Hepatocyte (in vitro differentiated cells): ENCODE measurements around the gene MORN3.

ENCODE experiments used
- EZH2 ChIP-seq: fragments of 200-600 bp; sonication (generic); IDR thresholded peaks from 2 replicates; pipeline ENCODE4 v1.6.1; 2016; ENCODE audit warnings: antibody characterized with exemption, mild to moderate bottlenecking, borderline replicate concordance
- TF ChIP-seq, protein P1 (sequence below): fragments of 200-600 bp; sonication (generic); IDR thresholded peaks from 2 replicates; pipeline ENCODE4 v1.5.1; 2016; ENCODE audit warnings: antibody characterized with exemption, mild to moderate bottlenecking; ENCODE audit not compliant: poor library complexity

DNA sequence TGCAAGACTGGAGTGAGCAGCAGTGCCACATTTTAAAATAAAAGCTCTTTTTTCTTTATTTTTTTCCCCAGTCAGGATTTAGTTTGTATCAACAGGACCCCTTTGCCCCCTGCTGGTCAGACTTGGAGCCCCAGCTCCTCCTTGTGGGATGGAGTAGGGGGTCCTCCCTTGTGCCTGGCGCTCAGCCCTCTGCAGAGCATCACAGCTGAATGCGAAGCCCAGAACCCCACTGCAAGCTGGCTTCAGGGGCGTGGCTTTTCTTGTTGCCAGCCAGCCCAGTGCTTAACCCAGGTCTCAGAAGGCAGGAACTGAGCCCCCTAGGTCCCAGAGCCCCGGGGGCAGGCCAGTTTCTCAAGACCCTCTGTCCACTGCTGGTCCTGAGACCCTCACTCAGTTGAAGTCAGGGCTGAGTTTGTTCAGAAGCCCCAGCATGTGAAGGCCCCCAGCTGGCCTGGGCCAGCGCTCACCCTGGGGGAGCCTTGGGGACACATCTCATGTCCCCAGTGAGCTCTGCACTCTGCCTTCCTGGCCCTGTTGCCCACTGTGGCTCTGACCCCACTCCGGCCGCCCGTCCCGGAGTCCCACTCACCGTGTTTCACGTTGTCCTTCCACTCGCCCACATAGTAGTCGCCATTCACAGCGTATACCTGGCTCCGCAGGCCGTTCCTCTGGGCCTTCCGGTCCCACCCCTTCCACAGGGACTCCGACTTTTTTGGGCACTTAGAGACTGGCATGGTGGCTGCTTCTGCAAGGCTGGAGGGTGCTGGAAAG lies 519 bp downstream of the MORN3 start:
- TF ChIP-seq, protein P1, sequence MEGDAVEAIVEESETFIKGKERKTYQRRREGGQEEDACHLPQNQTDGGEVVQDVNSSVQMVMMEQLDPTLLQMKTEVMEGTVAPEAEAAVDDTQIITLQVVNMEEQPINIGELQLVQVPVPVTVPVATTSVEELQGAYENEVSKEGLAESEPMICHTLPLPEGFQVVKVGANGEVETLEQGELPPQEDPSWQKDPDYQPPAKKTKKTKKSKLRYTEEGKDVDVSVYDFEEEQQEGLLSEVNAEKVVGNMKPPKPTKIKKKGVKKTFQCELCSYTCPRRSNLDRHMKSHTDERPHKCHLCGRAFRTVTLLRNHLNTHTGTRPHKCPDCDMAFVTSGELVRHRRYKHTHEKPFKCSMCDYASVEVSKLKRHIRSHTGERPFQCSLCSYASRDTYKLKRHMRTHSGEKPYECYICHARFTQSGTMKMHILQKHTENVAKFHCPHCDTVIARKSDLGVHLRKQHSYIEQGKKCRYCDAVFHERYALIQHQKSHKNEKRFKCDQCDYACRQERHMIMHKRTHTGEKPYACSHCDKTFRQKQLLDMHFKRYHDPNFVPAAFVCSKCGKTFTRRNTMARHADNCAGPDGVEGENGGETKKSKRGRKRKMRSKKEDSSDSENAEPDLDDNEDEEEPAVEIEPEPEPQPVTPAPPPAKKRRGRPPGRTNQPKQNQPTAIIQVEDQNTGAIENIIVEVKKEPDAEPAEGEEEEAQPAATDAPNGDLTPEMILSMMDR: peak; percentile 63
- TF ChIP-seq EZH2: no peak
